Mucosa of descending colon (tissue), 3 donors: ENCODE measurements around the gene RNF138. TPM values are rescaled to one million over a fixed set of nuclear protein-coding genes. Genes with fewer than 3 reads are reported as not detected.
A peak's percentile ranks its signal among the peaks of the same experiment; 100 is the strongest.

Experiments used
- ATAC-seq: fragments of 200-7000 bp; cut with Tn5 transposase; one replicate; pipeline ENCODE4 v1.9.1; 2020; ENCODE audit warnings: mild to moderate bottlenecking, moderate library complexity
- DNase-seq, 3 donors: peaks; one replicate each; pipeline ENCODE4 v3.0.0-alpha.2; 2020
- H3K36me3 ChIP-seq: fragments of 200-600 bp; one replicate; pipeline ENCODE4 v1.8.0; 2021; ENCODE audit warnings: low read depth, mild to moderate bottlenecking
- H3K4me1 ChIP-seq: fragments of 200-600 bp; one replicate; pipeline ENCODE4 v1.8.0; 2021; ENCODE audit warnings: low read depth, mild to moderate bottlenecking
- H3K4me3 ChIP-seq: fragments of 200-600 bp; one replicate; pipeline ENCODE4 v1.8.0; 2021; ENCODE audit warnings: mild to moderate bottlenecking
- H3K9me3 ChIP-seq: fragments of 200-600 bp; one replicate; pipeline ENCODE4 v1.8.0; 2021; ENCODE audit warnings: mild to moderate bottlenecking
- CTCF ChIP-seq: fragments of 200-600 bp; IDR thresholded peaks from one replicate; pipeline ENCODE4 v1.8.0; 2022; ENCODE audit warnings: antibody characterized with exemption, mild to moderate bottlenecking
- intact Hi-C, 2 donors: fragments of 100-400 bp; cut with DNase I in 1 of 2; cut with micrococcal nuclease in 1 of 2; formaldehyde crosslinking; loops; one replicate each; pipeline versions ENCODE4 v1.11.0 to v1.11.1; 2022; cut with DNase I, micrococcal nuclease
- total RNA-seq, 3 donors: library from RNA; stranded (reverse); fragmentation: NEBNext Ultra II Directional in 2 of 3; extraction: Animal tissue kit (Norgen Biotek cat#: 25700) in 2 of 3; gene quantifications; one replicate each; pipeline versions ENCODE4 v1.2.1 to v1.2.4, GENCODE V29; 2021 to 2023
- donor health status: DM: no; HTN: no; CAD: no; lungs with moderate emphysema.
- donor health status: DM: no; HTN: no; CAD: no.
- donor health status: DM: no; HTN: yes; CAD: no.

Gene RNF138
- total RNA-seq, 3 donors from 2014 or later: 37.3 to 74.3 (median 45.7) TPM

GRCh38 chr18:32122039-32122438, 30.4 kb downstream of the RNF138 start:
- peaks cover 10% of the 10 kb centered on the region for H3K36me3 ChIP-seq
- peak; percentile 51 for ATAC-seq
- intact Hi-C loops: no loop called here

GRCh38 chr18:32126538-32126937, 34.9 kb downstream of the RNF138 start:
- no peak for TF ChIP-seq CTCF
- intact Hi-C loops: no loop called here
- H3K36me3 ChIP-seq: peaks cover 17% of the 10 kb centered on the region

More at GRCh38 chr18:32122039-32122438, 30.4 kb downstream of the RNF138 start:
- DNase-seq: no peak
- Histone ChIP-seq H3K4me3 (no peak overlapping the region), H3K4me1 (no peaks in the 10 kb centered on the region), H3K9me3 (no peaks in the 10 kb centered on the region)
- TF ChIP-seq CTCF: no peak

GRCh38 chr18:32135625-32136024, 44.0 kb downstream of the RNF138 start:
- peak; percentile 83 for ATAC-seq
- no peak overlapping the region for H3K4me3 ChIP-seq
- no peaks in the 10 kb centered on the region for H3K4me1 ChIP-seq
- TF ChIP-seq CTCF: no peak
- no peaks in the 10 kb centered on the region for H3K36me3 ChIP-seq
- intact Hi-C loops: no loop called here
- H3K9me3 ChIP-seq: no peaks in the 10 kb centered on the region
- DNase-seq: no peak

More at GRCh38 chr18:32126538-32126937, 34.9 kb downstream of the RNF138 start:
- DNase-seq (no peak), ATAC-seq (no peak)
- no peaks in the 10 kb centered on the region for H3K9me3 ChIP-seq
- no peaks in the 10 kb centered on the region for H3K4me1 ChIP-seq
- no peak overlapping the region for H3K4me3 ChIP-seq

GRCh38 chr18:32138332-32138982, 46.8 kb downstream of the RNF138 start:
- Histone ChIP-seq H3K9me3 (no peaks in the 10 kb centered on the region), H3K4me1 (no peaks in the 10 kb centered on the region), H3K36me3 (no peaks in the 10 kb centered on the region), H3K4me3 (no peak overlapping the region)
- intact Hi-C loops: no loop called here
- TF ChIP-seq CTCF: no peak
- DNase-seq: no peak
- no peak for ATAC-seq

- H3K9me3 ChIP-seq: no peaks in the 10 kb centered on the region
- no peaks in the 10 kb centered on the region for H3K36me3 ChIP-seq
- H3K4me3 ChIP-seq: no peak overlapping the region
- intact Hi-C loops: no loop called here
- ATAC-seq (no peak), DNase-seq (no peak)
- TF ChIP-seq CTCF: no peak
- no peaks in the 10 kb centered on the region for H3K4me1 ChIP-seq
Observed at GRCh38 chr18:32139835-32140283, 48.2 kb downstream of the RNF138 start.
